Measurements from ENCODE around the gene MIX23.

DNA sequence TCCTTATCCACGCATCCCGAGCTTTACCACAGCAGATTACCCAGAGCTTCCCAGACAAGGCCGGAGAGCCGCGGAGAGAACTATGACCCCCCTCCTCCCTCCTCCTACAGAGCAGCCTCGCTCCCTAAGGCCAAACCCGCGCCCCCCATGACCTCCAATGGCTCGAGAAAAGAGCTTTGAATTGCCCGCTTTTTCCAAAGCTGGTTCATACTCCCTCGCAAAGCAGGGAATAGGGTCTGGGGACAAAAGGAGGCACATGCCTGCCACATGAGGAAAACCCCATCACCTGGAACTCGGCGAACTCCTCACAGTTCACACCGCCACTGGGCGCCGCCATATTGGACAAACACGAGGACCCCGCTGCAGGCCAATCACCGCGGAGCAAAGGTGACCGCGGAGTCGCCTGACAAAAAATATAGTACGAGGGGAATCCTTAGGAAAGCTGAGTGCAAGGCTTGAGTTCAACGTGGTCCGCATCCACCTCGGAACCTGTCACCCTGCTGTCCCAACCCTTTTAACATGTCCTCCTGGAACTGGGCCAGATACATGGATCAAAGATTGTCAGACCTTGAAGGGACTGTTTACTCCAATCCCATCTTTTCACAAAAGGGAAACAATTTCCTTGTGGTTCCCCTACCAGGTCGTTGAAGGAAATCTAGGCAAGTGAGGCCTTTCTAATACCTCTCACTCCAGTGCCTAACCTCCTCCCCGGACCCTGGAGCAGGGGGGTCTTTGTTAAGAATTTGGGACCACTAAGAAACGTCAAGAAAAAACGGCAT, at the start of gene MIX23:
- TF ChIP-seq, protein P1, sequence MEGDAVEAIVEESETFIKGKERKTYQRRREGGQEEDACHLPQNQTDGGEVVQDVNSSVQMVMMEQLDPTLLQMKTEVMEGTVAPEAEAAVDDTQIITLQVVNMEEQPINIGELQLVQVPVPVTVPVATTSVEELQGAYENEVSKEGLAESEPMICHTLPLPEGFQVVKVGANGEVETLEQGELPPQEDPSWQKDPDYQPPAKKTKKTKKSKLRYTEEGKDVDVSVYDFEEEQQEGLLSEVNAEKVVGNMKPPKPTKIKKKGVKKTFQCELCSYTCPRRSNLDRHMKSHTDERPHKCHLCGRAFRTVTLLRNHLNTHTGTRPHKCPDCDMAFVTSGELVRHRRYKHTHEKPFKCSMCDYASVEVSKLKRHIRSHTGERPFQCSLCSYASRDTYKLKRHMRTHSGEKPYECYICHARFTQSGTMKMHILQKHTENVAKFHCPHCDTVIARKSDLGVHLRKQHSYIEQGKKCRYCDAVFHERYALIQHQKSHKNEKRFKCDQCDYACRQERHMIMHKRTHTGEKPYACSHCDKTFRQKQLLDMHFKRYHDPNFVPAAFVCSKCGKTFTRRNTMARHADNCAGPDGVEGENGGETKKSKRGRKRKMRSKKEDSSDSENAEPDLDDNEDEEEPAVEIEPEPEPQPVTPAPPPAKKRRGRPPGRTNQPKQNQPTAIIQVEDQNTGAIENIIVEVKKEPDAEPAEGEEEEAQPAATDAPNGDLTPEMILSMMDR (IDR thresholded peaks at IDR 0.05): no peak
- peak; percentile 18 to 61 (median 41) for TF ChIP-seq POLR2A (IDR thresholded peaks at IDR 0.05)

Data from body of pancreas (tissue), 4 donors.